HepG2 (cell line): ENCODE data around the gene IMPDH2. TPM values are rescaled to one million over a fixed set of nuclear protein-coding genes. Genes with fewer than 3 reads are reported as not detected.
A peak's percentile ranks its signal among the peaks of the same experiment; 100 is the strongest.

Experiments
- BHLHE40 ChIP-seq: IDR thresholded peaks from 2 replicates; pipeline ENCODE4 v1.6.1; 2011; ENCODE audit warnings: low read length, improper control_type of control experiment
- CENPT ChIP-seq: sonication (generic); formaldehyde crosslinking; IDR thresholded peaks from 2 replicates; pipeline ENCODE4 v1.8.0; 2022; ENCODE audit warnings: low read depth, mild to moderate bottlenecking, moderate library complexity, missing genetic modification reagents
- EP300 ChIP-seq, 3 experiments: sonication (generic) in 1 of 3; formaldehyde crosslinking in 1 of 3; IDR thresholded peaks; 2 replicates each; pipeline versions ENCODE4 v1.5.1 to v1.6.1; 2011 to 2020; ENCODE audit warnings: low read depth in 2 of 3, low read length in 2 of 3, borderline replicate concordance in 1 of 3, improper control_type of control experiment in 1 of 3, mild to moderate bottlenecking in 1 of 3, missing genetic modification reagents in 1 of 3, moderate library complexity in 1 of 3
- FIP1L1 ChIP-seq: fragments of 200-400 bp; formaldehyde crosslinking; IDR thresholded peaks from 2 replicates; pipeline ENCODE4 v1.6.1; 2018; ENCODE audit warnings: low read depth, mild to moderate bottlenecking, low read length, moderate library complexity, borderline replicate concordance; ENCODE audit not compliant: insufficient read depth
- HDAC2 ChIP-seq: sonication (generic); formaldehyde crosslinking; IDR thresholded peaks from 2 replicates; pipeline ENCODE4 v1.4.0; 2020; ENCODE audit warnings: missing genetic modification reagents
- HNRNPUL1 ChIP-seq: fragments of 200-400 bp; formaldehyde crosslinking; IDR thresholded peaks from 2 replicates; pipeline ENCODE4 v1.6.1; 2017; ENCODE audit warnings: low read depth, mild to moderate bottlenecking, low read length, moderate library complexity
- JUN ChIP-seq: sonication (generic); formaldehyde crosslinking; IDR thresholded peaks from 2 replicates; pipeline ENCODE4 v1.4.0; 2020; ENCODE audit warnings: mild to moderate bottlenecking, missing genetic modification reagents
- PITX1 ChIP-seq: sonication (generic); formaldehyde crosslinking; IDR thresholded peaks from 2 replicates; pipeline ENCODE4 v1.5.1; 2020; ENCODE audit warnings: mild to moderate bottlenecking, missing genetic modification reagents
- SMC3 ChIP-seq: IDR thresholded peaks from 2 replicates; pipeline ENCODE4 v1.6.1; 2011; ENCODE audit warnings: low read length, improper control_type of control experiment
- SNRNP70 ChIP-seq: fragments of 200-400 bp; formaldehyde crosslinking; IDR thresholded peaks from 2 replicates; pipeline ENCODE4 v1.6.1; 2017; ENCODE audit warnings: mild to moderate bottlenecking, low read depth, low read length, moderate library complexity
- ZBTB7B ChIP-seq: sonication (generic); formaldehyde crosslinking; IDR thresholded peaks from 2 replicates; pipeline ENCODE4 v1.4.0; 2020; ENCODE audit warnings: missing genetic modification reagents
- ZNF207 ChIP-seq: fragments of 450-650 bp; IDR thresholded peaks from 2 replicates; pipeline ENCODE4 v1.6.1; 2016; ENCODE audit warnings: antibody characterized with exemption, borderline replicate concordance
- ZNF607 ChIP-seq: sonication (generic); formaldehyde crosslinking; IDR thresholded peaks from 2 replicates; pipeline ENCODE4 v1.5.1; 2020; ENCODE audit warnings: missing genetic modification reagents, mild to moderate bottlenecking, borderline replicate concordance
- polyA plus RNA-seq, 8 experiments: library from polyadenylated mRNA; depleted of rRNA in 3 of 8; stranded (reverse) in 7 of 8; unstranded in 1 of 8; fragments of >200 nt; fragmentation: Illumina TruSeq in 4 of 8; extraction: Trizol in 4 of 8; gene quantifications; 2 replicates each; pipeline versions ENCODE4 v1.2.1 to v1.2.3, GENCODE V29; 2011 to 2016; ENCODE audit warnings: low read depth in 4 of 8, missing spikeins in 1 of 8, mixed read lengths in 1 of 8; ENCODE audit not compliant: insufficient read depth in 1 of 8
- total RNA-seq, 5 experiments: library from RNA; depleted of rRNA; stranded (reverse); fragments of >200 nt; fragmentation: Illumina TruSeq; extraction: Trizol; gene quantifications; 2 replicates each; pipeline ENCODE4 v1.2.3, GENCODE V29; 2016; ENCODE audit warnings: low read depth in 1 of 5
- TF ChIP-seq, protein P1 (sequence below): sonication (generic); formaldehyde crosslinking; IDR thresholded peaks from 2 replicates; pipeline ENCODE4 v1.4.0; 2020; ENCODE audit warnings: mild to moderate bottlenecking, missing genetic modification reagents
- TF ChIP-seq, protein P2 (sequence below): sonication (generic); formaldehyde crosslinking; conservative IDR thresholded peaks from 2 replicates; pipeline ENCODE4 v1.5.0; 2020; ENCODE audit warnings: missing genetic modification reagents
- TF ChIP-seq, protein P3 (sequence below): sonication (generic); formaldehyde crosslinking; IDR thresholded peaks from 2 replicates; pipeline ENCODE4 v1.4.0; 2020; ENCODE audit warnings: mild to moderate bottlenecking, missing genetic modification reagents
- TF ChIP-seq, protein P4 (sequence below): sonication (generic); formaldehyde crosslinking; IDR thresholded peaks from 2 replicates; pipeline ENCODE4 v1.5.1; 2020; ENCODE audit warnings: mild to moderate bottlenecking, moderate library complexity, missing genetic modification reagents
- TF ChIP-seq, protein P5 (sequence below): sonication (generic); formaldehyde crosslinking; IDR thresholded peaks from 2 replicates; pipeline ENCODE4 v1.8.0; 2022; ENCODE audit warnings: mild to moderate bottlenecking, missing genetic modification reagents
- TF ChIP-seq, protein P6 (sequence below): sonication (generic); formaldehyde crosslinking; IDR thresholded peaks from 2 replicates; pipeline ENCODE4 v1.4.0; 2020; ENCODE audit warnings: missing genetic modification reagents

IMPDH2 gene
- total and polyA plus RNA-seq, 2 of the 13 experiments (the other 11 are each of a cell fraction or from before 2014, with no cell fraction given) = 248 to 260 TPM

DNA sequence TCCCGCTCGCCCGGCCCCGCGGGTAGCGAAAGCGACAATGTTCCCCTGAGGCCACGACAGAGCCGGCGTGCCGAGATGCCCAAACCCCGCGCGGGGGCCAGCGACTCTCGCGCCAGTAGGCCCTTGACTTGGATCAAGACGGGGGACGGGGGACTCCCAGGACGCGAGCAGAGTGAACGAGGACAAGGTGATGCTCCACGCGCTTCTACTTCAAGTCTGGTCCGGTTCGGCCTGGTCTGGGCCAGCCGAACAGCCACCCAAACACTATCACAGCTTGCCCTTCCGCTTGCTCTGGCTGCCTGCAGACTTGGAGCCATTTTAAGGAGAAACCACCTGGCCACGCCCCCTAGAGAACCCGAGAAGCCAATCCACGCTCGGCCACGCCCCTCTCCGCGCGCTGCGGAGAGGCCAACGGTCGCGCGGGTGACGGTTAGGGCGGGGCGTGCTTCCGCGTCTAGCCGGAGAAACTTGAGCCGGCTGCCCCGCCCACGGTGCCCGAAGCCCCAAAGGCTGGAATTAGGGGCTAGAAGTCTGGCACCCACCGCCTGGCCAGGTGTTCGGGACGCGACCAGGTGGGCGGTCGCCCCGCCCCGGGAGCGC lies 7.9 kb downstream of the IMPDH2 start (continued):
- no peak for TF ChIP-seq ZBTB7B (CRISPR knock-in tag)
- TF ChIP-seq ZNF607 = no peak; the same call in 1 of the 2 replicates
- TF ChIP-seq, protein P1, sequence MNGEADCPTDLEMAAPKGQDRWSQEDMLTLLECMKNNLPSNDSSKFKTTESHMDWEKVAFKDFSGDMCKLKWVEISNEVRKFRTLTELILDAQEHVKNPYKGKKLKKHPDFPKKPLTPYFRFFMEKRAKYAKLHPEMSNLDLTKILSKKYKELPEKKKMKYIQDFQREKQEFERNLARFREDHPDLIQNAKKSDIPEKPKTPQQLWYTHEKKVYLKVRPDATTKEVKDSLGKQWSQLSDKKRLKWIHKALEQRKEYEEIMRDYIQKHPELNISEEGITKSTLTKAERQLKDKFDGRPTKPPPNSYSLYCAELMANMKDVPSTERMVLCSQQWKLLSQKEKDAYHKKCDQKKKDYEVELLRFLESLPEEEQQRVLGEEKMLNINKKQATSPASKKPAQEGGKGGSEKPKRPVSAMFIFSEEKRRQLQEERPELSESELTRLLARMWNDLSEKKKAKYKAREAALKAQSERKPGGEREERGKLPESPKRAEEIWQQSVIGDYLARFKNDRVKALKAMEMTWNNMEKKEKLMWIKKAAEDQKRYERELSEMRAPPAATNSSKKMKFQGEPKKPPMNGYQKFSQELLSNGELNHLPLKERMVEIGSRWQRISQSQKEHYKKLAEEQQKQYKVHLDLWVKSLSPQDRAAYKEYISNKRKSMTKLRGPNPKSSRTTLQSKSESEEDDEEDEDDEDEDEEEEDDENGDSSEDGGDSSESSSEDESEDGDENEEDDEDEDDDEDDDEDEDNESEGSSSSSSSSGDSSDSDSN = peak; percentile 55; the same call in 1 of the 2 replicates
- TF ChIP-seq PITX1 (CRISPR knock-in tag) = 0 out of 2 replicates have a peak, but pooled peaks have one; percentile 13
- TF ChIP-seq, protein P2, sequence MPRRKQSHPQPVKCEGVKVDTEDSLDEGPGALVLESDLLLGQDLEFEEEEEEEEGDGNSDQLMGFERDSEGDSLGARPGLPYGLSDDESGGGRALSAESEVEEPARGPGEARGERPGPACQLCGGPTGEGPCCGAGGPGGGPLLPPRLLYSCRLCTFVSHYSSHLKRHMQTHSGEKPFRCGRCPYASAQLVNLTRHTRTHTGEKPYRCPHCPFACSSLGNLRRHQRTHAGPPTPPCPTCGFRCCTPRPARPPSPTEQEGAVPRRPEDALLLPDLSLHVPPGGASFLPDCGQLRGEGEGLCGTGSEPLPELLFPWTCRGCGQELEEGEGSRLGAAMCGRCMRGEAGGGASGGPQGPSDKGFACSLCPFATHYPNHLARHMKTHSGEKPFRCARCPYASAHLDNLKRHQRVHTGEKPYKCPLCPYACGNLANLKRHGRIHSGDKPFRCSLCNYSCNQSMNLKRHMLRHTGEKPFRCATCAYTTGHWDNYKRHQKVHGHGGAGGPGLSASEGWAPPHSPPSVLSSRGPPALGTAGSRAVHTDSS (CRISPR knock-in tag) = no peak
- no peak for TF ChIP-seq CENPT (CRISPR knock-in tag)
- TF ChIP-seq BHLHE40 = no peak
- TF ChIP-seq FIP1L1 = no peak
- TF ChIP-seq JUN = no peak
- TF ChIP-seq, protein P3, sequence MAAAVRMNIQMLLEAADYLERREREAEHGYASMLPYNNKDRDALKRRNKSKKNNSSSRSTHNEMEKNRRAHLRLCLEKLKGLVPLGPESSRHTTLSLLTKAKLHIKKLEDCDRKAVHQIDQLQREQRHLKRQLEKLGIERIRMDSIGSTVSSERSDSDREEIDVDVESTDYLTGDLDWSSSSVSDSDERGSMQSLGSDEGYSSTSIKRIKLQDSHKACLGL (CRISPR knock-in tag) = no peak
- TF ChIP-seq, protein P4, sequence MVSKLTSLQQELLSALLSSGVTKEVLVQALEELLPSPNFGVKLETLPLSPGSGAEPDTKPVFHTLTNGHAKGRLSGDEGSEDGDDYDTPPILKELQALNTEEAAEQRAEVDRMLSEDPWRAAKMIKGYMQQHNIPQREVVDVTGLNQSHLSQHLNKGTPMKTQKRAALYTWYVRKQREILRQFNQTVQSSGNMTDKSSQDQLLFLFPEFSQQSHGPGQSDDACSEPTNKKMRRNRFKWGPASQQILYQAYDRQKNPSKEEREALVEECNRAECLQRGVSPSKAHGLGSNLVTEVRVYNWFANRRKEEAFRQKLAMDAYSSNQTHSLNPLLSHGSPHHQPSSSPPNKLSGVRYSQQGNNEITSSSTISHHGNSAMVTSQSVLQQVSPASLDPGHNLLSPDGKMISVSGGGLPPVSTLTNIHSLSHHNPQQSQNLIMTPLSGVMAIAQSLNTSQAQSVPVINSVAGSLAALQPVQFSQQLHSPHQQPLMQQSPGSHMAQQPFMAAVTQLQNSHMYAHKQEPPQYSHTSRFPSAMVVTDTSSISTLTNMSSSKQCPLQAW = no peak; the same call in 1 of the 2 replicates
- no peak for TF ChIP-seq SNRNP70
- TF ChIP-seq, protein P5, sequence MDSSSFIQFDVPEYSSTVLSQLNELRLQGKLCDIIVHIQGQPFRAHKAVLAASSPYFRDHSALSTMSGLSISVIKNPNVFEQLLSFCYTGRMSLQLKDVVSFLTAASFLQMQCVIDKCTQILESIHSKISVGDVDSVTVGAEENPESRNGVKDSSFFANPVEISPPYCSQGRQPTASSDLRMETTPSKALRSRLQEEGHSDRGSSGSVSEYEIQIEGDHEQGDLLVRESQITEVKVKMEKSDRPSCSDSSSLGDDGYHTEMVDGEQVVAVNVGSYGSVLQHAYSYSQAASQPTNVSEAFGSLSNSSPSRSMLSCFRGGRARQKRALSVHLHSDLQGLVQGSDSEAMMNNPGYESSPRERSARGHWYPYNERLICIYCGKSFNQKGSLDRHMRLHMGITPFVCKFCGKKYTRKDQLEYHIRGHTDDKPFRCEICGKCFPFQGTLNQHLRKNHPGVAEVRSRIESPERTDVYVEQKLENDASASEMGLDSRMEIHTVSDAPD (CRISPR knock-in tag) = no peak
- TF ChIP-seq, protein P6, sequence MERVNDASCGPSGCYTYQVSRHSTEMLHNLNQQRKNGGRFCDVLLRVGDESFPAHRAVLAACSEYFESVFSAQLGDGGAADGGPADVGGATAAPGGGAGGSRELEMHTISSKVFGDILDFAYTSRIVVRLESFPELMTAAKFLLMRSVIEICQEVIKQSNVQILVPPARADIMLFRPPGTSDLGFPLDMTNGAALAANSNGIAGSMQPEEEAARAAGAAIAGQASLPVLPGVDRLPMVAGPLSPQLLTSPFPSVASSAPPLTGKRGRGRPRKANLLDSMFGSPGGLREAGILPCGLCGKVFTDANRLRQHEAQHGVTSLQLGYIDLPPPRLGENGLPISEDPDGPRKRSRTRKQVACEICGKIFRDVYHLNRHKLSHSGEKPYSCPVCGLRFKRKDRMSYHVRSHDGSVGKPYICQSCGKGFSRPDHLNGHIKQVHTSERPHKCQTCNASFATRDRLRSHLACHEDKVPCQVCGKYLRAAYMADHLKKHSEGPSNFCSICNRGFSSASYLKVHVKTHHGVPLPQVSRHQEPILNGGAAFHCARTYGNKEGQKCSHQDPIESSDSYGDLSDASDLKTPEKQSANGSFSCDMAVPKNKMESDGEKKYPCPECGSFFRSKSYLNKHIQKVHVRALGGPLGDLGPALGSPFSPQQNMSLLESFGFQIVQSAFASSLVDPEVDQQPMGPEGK (CRISPR knock-in tag) = no peak
- TF ChIP-seq HDAC2 (CRISPR knock-in tag) = no peak; the same call in 1 of the 2 replicates
- no peak for TF ChIP-seq SMC3
- no peak for TF ChIP-seq ZNF207
- no peak for TF ChIP-seq HNRNPUL1
- no peak for TF ChIP-seq EP300 (IDR thresholded peaks at IDR 0.05; ENCODE audit: low read depth in 2 of 2, low read length in 2 of 2)
- TF ChIP-seq EP300 (CRISPR knock-in tag; IDR thresholded peaks at IDR 0.05; ENCODE audit: borderline replicate concordance) = no peak
